ENCODE measurements around the gene CACHD1. TPM values are rescaled to one million over a fixed set of nuclear protein-coding genes. Genes with fewer than 3 reads are reported as not detected.

The CACHD1 gene
- total and polyA plus RNA-seq, 2 of the 8 experiments (the other 6 are each of a cell fraction or from before 2014, with no cell fraction given) = 22.2 to 42.5 TPM

DNA sequence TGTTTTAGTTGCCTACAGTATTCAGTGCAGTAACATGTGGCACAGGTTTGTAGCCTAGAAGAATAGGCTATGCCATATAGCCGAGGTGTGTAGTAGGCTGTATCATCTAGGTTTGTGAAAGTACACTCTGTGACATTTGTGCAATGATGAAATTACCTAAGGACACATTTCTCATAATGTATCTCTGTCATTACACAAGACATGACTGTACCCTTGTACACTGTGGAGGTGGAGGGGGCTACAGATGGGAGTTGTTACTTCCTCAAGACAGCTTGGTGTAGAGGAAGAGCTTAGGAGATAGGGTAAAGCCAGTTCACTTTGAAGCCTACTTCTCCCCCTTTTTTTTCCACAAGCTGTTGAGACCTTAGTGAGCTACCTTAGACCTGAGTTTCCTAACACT, 215.3 kb downstream of the CACHD1 start (continued):
- no peak for TF ChIP-seq CHD7 (IDR thresholded peaks at IDR 0.05; ENCODE audit: insufficient replicate concordance, low read length)

All from H1 (cell line).